HG03025 (cell line): ENCODE data around the gene TFPI2.
A peak's percentile ranks its signal among the peaks of the same experiment; 100 is the strongest.
"Not testable (repeated sequence)": the region's sequence is repeated elsewhere in the genome, so short reads cannot be mapped to it uniquely, and the experiment has no call there.

Experiments used
- ATAC-seq: cut with Tn5 transposase; IDR thresholded peaks from one replicate; pipeline ENCODE4 v1.9.1; 2021; ENCODE audit warnings: mild to moderate bottlenecking, moderate library complexity; ENCODE audit not compliant: unreplicated experiment, low FRiP score

Gene TFPI2, protein sequence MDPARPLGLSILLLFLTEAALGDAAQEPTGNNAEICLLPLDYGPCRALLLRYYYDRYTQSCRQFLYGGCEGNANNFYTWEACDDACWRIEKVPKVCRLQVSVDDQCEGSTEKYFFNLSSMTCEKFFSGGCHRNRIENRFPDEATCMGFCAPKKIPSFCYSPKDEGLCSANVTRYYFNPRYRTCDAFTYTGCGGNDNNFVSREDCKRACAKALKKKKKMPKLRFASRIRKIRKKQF

GRCh38 chr7:93890464-93891068 is at the start of gene TFPI2:
Gene TFPI2 (minus strand): TSS chr7:93890753. CDS start chr7:93890678, 75 bp downstream.
- ATAC-seq: no peak

- ATAC-seq: no peak
These were observed 47.7 kb upstream of the TFPI2 start for GRCh38 chr7:93938293-93938692.

GRCh38 chr7:93937818-93938217 is 47.3 kb upstream of the TFPI2 start:
- no peak for ATAC-seq

GRCh38 chr7:93935102-93935501 is 44.5 kb upstream of the TFPI2 start:
- ATAC-seq: no peak

GRCh38 chr7:93933156-93933555 is 42.6 kb upstream of the TFPI2 start:
- ATAC-seq: no peak

DNA sequence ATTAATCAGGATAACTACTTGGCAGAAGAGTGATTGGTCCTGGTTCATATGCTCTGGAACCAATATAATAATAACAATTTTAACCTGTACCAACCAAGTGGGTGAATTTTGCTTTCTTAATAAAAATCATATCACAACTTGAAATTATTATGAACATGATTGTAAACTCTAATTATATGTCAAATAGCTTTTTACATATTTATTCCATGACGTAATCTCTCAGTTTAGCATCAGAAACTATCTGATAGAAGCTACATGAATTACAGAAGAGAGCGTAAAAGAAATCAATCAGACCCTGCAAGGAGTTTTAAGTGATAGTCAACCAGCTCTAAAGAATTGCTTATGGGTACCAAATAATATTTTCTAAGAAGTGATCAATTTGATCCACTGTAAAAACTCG is 41.1 kb upstream of the TFPI2 start:
- no peak for ATAC-seq

DNA sequence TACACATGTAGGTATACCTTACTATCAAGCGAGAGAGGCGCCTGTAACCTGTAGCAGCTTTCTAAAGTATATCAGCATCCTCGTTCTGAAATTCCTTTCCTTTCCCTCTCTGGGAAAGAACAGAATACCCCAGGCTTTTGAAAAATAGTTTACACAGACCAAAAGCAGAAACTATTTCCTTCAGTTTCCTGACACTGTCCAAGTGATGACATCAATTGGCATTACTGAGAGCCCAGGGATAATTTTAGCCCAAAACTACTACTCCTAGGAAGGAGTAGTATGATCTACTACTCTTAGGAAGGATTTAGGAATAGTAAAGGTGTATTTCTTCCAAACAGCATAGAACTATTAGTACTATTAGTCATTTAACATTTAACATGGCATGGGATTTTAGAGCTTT is 37.0 kb upstream of the TFPI2 start:
- no peak for ATAC-seq

GRCh38 chr7:93926800-93927199 is 36.2 kb upstream of the TFPI2 start:
- no peak for ATAC-seq

- ATAC-seq: no peak
These were observed 33.4 kb upstream of the TFPI2 start for GRCh38 chr7:93923942-93924341.

DNA sequence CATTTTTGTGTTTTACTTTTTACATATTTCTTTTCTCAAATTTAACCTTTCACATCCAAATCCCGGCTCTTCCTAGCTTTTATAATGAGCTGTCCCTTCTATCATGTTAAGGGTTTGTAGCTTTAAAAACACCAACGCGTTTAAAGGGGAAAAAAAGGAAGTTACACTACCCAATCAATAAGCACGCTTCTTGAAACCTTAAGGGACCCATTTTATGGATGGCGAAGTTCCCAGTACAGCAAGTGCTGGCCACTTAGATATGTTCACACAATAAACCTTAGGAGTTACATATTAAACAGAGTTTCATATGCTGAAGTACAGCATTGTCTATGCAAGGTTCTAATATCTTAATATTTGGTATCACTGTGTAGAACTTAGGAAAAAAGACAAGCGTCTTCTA is 32.7 kb upstream of the TFPI2 start:
- ATAC-seq: no peak

GRCh38 chr7:93921607-93922566 is 31.3 kb upstream of the TFPI2 start, which contains the start of gene GNG11:
Gene GNG11 (plus strand): TSS chr7:93921735. CDS start chr7:93922138, 403 bp downstream.
- peak; percentile 77 for ATAC-seq

DNA sequence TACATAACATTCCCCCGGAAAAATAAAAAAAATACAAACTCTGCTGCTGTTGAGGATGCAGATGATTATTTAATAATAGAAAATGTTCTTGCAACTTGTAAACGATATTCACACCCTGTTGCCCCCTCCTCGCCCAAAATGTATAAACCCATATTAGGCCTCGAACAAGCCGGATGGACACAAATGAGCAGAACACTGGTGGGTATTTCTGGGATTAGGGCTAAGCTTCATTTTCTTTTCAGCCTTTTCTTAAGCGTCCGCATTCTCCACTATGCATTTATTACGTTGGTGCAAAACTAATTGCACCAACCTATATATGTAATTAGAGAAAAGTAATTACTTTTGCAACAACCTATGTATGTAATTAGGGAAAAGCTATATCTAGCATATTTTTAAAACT is 30.6 kb upstream of the TFPI2 start:
- no peak for ATAC-seq

GRCh38 chr7:93920496-93921182 is 30.1 kb upstream of the TFPI2 start:
- no peak for ATAC-seq

DNA sequence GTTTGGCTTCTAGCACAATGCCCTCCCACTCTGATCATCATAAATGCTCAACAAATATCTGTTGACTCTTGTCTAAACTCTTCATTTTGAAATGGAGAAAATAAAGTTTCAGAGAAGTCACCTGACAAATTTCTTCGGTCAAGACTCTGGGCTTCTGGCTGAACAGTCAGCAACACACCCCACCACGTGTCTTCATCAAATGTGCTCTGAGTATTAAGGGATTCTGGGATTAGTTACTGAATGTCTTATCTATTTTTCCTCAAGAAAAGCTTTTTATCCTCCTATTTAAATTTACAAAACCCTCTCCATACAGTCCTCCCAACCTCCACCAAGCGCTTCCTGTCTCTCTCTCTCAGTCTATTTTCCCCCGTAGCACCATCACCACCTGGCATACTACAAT is 25.8 kb upstream of the TFPI2 start:
- ATAC-seq: not testable (repeated sequence)

DNA sequence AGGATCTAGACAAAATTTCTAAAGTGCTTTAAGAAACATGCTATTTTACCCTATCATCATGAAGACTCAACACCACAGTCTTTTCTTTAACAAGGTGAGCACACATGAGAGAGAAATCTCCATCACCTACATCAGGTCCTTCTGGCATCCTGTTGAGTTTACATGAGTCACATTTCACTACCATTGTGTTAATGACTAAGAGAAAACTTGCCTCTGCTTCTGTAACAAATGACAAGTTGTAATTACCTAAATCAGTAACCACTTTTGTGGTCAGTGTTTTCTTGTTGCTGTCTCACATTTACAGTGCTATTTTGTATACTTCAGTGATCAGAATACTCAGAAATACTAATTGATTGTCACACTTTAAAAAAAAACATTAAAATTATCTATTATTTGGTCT is 25.3 kb upstream of the TFPI2 start:
- not testable (repeated sequence) for ATAC-seq

DNA sequence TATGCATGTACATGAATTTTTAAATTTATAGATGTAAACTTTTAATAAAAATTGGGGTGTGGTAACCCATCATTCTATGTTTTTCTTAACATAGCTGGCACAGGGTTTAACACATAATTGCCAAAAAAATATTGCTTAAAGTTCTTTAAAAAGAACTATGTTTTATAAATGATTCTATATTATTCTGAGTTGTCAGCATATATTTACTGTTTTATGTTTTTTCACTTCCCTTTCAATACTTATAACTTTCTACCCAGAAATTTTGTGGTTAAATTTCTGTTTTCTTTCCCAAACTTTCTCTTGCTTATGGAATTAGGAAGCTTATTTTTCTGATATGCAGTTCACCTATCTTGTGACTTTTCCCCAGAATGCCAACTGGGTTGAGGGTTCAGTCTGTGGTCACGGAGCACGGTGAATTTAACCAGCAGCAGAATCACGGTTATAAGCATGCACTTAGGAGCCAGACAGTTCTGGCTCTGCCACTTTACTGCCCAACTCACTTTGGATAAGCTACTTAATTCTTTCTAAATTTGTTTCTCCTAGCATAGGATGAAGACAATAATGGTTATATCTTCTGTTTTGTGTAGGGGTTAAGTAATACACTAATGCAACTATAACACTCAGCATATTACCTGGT is 24.8 kb upstream of the TFPI2 start:
- not testable (repeated sequence) for ATAC-seq

DNA sequence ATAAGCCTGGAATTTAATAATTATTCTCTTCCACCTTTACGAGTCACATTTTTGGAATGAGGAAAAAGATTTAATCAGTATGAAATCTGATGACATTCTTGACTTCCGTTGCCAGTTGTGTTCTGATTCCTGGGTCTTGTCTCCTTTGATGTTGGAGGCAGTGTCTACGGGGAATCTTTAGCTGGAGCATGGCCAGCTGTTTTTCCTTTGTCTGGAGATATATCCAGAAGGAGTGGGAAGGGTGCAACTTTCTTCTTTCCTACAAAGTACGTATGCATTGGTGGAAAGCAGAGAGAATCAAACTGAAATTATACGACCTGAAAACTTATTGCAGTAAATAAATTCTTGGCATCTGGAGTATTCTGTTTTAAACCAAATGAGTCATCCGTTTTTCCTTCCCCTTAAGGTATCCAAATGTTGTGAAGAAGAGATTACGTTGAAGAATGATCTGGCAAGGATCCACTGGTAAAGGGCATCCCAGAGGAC is 24.1 kb upstream of the TFPI2 start:
- ATAC-seq: no peak

DNA sequence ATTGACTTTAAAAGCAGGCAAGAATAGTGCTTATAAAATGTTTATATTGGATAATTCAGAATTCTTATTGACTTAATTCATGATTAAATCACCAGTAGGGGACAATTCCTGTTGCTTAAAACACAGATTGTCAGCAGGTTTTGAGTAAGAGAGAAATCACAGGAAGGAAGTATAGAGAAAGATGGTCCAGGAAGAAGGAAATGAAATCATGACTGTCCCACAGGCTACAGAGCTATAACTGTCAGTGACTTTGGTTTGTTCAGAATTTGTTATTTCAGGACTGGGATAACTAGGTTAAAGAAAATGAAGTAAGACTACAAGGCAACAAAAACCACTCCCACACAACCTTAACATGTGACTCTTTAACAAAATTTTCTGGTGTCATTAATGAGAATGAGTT is 22.6 kb upstream of the TFPI2 start:
- no peak for ATAC-seq

DNA sequence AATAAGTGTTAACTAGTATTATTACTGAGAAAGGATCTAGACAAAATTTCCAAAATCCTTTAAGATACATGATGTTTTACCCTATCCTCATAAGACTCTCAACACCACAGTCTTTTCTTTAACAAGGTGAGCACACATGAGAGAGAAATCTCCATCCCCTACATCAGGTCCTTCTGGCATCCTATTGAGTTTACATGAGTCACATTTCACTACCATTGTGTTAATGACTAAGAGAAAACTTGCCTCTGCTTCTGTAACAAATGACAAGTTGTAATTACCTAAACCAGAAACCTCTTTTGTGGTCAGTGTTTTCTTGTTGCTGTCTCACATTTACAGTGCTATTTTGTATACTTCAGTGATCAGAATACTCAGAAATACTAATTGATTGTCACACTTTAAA is 21.1 kb upstream of the TFPI2 start:
- not testable (repeated sequence) for ATAC-seq

- ATAC-seq: not testable (repeated sequence)
These were observed 20.7 kb upstream of the TFPI2 start for GRCh38 chr7:93911242-93911641.
